HepG2 (cell line): ENCODE results near the gene KLK7. TPM values are rescaled to one million over a fixed set of nuclear protein-coding genes. Genes with fewer than 3 reads are reported as not detected.
A peak's percentile ranks its signal among the peaks of the same experiment; 100 is the strongest.

ENCODE experiments used
- ATAC-seq: fragments of 200-7000 bp; cut with Tn5 transposase; 3 replicates; pipeline ENCODE4 v1.9.1; 2020; ENCODE audit warnings: mild to moderate bottlenecking, moderate library complexity
- BruUV-seq: library from RNA; stranded (reverse); fragments of 400-500 nt; replicated peaks from 2 replicates; lab custom pipeline; 2021; lab: Mats Ljungman, UMichigan
- CTCF ChIA-PET: fragments of 300-600 bp; formaldehyde crosslinking; extraction: SDS; loops from one replicate; lab custom pipeline; 2021; ENCODE audit warnings: low total read pairs, inconsistent platforms, low intra/inter-chr PET ratio; lab: Yijun Ruan, JAX
- POLR2A ChIA-PET: fragments of 350-600 bp; sonication (Branson Sonifier 250); formaldehyde crosslinking; loops from one replicate; lab custom pipeline; 2020; ENCODE audit warnings: antibody characterized with exemption, inconsistent platforms; lab: Yijun Ruan, JAX
- DNase-seq: peaks from one replicate; pipeline ENCODE4 v3.0.0-alpha.2; 2015; ENCODE audit warnings: low spot score
- FAIRE-seq: peaks from 3 replicates; lab custom pipeline; 2011; peaks lifted over from hg19 to GRCh38; lab: Jason Lieb, UNC
- H2AFZ ChIP-seq: one replicate; pipeline ENCODE4 v1.6.1; 2011; ENCODE audit warnings: low read length, inconsistent platforms
- H3K27ac ChIP-seq: fragments of 300-600 bp; 3 replicates; pipeline ENCODE4 v1.8.0; 2011; ENCODE audit warnings: mixed run types, mild to moderate bottlenecking, mixed read lengths, low read length, inconsistent platforms; ENCODE audit not compliant: insufficient read depth; ENCODE audit errors: extremely low read length
- H3K27me3 ChIP-seq, 2 experiments: fragments of 200-600 bp in 1 of 2; 2 replicates in 1 of 2; 3 replicates in 1 of 2; pipeline versions ENCODE4 v1.6.0 to v1.8.0; 2011; ENCODE audit warnings: low read length in 2 of 2, mild to moderate bottlenecking in 2 of 2, moderate library complexity in 2 of 2, inconsistent platforms in 1 of 2; ENCODE audit not compliant: insufficient read depth in 2 of 2, control insufficient read depth in 1 of 2
- H3K36me3 ChIP-seq, 2 experiments: fragments of 200-600 bp in 1 of 2; replicated peaks in 1 of 2; 2 replicates in 1 of 2; 3 replicates in 1 of 2; pipeline versions ENCODE4 v1.5.1 to v1.8.0; 2011; ENCODE audit warnings: low read length in 2 of 2, inconsistent platforms in 1 of 2; ENCODE audit not compliant: insufficient read depth in 2 of 2, control insufficient read depth in 1 of 2
- H3K4me1 ChIP-seq: 2 replicates; pipeline ENCODE4 v1.5.1; 2012; ENCODE audit warnings: low read length, inconsistent platforms; ENCODE audit not compliant: insufficient read depth
- H3K4me2 ChIP-seq: 2 replicates; pipeline ENCODE4 v1.6.0; 2011; ENCODE audit warnings: low read depth, low read length, inconsistent platforms
- H3K4me3 ChIP-seq, 3 experiments: fragments of 200-600 bp in 1 of 3; sonication (generic), shearing (Covaris generic) in 1 of 3; replicated peaks in 1 of 3; 2 replicates each; pipeline ENCODE4 v1.5.1; 2011 to 2016; ENCODE audit warnings: low read length in 3 of 3, inconsistent platforms in 2 of 3, low read depth in 2 of 3, mild to moderate bottlenecking in 2 of 3, control low read depth in 1 of 3, mixed read lengths in 1 of 3; ENCODE audit not compliant: insufficient read depth in 1 of 3
- H3K79me2 ChIP-seq: one replicate; pipeline ENCODE4 v1.6.1; 2011; ENCODE audit warnings: low read length, inconsistent platforms; ENCODE audit not compliant: insufficient read depth
- H3K9ac ChIP-seq: 2 replicates; pipeline ENCODE4 v1.6.0; 2011; ENCODE audit warnings: mild to moderate bottlenecking, low read depth, low read length, inconsistent platforms; ENCODE audit not compliant: insufficient read depth
- H3K9me3 ChIP-seq: 2 replicates; pipeline ENCODE4 v1.5.1; 2012; ENCODE audit warnings: mild to moderate bottlenecking, low read length
- H4K20me1 ChIP-seq: 2 replicates; pipeline ENCODE4 v1.6.0; 2011; ENCODE audit warnings: inconsistent platforms, mild to moderate bottlenecking, low read length, moderate library complexity; ENCODE audit not compliant: insufficient read depth
- PHF21A ChIP-seq: sonication (generic); formaldehyde crosslinking; IDR thresholded peaks from 2 replicates; pipeline ENCODE4 v1.5.0; 2020; ENCODE audit warnings: mild to moderate bottlenecking, missing genetic modification reagents
- ZBTB25 ChIP-seq: IDR thresholded peaks from 2 replicates; pipeline ENCODE4 v1.6.1; 2018; ENCODE audit warnings: missing genetic modification reagents
- ZNF619 ChIP-seq: sonication (generic); formaldehyde crosslinking; IDR thresholded peaks from 2 replicates; pipeline ENCODE4 v1.4.0; 2020; ENCODE audit warnings: mild to moderate bottlenecking, missing genetic modification reagents
- ZNF629 ChIP-seq: sonication (generic); formaldehyde crosslinking; conservative IDR thresholded peaks from 2 replicates; pipeline ENCODE4 v1.5.0; 2020; ENCODE audit warnings: missing genetic modification reagents
- WGBS: methylation state at CpG from one replicate; pipeline ENCODE4 v1.1.6; 2017; ENCODE audit warnings: low lambda C conversion rate; 5-methylcytosine and 5-hydroxymethylcytosine counted together
- in situ Hi-C: cut with HindIII; loops from 2 replicates; pipeline ENCODE4 v1.10.0; 2017; ENCODE audit warnings: low pct_unique_long_range_greater_than_20kb; ENCODE audit not compliant: extremely low pct_ligation_motif_present
- intact Hi-C: fragments of 100-400 bp; cut with micrococcal nuclease; formaldehyde crosslinking; loops from one replicate; pipeline ENCODE4 v1.10.0; 2022; ENCODE audit not compliant: unreplicated experiment
- polyA plus RNA-seq, 8 experiments: library from polyadenylated mRNA; depleted of rRNA in 3 of 8; stranded (reverse) in 7 of 8; unstranded in 1 of 8; fragments of >200 nt; fragmentation: Illumina TruSeq in 4 of 8; extraction: Trizol in 4 of 8; gene quantifications; 2 replicates each; pipeline versions ENCODE4 v1.2.1 to v1.2.3, GENCODE V29; 2011 to 2016; ENCODE audit warnings: low read depth in 4 of 8, missing spikeins in 1 of 8, mixed read lengths in 1 of 8; ENCODE audit not compliant: insufficient read depth in 1 of 8
- total RNA-seq, 5 experiments: library from RNA; depleted of rRNA; stranded (reverse); fragments of >200 nt; fragmentation: Illumina TruSeq; extraction: Trizol; gene quantifications; 2 replicates each; pipeline ENCODE4 v1.2.3, GENCODE V29; 2016; ENCODE audit warnings: low read depth in 1 of 5

KLK7 gene
- total and polyA plus RNA-seq, 2 of the 13 experiments (the other 11 are each of a cell fraction or from before 2014, with no cell fraction given): not detected

- no peaks in the 10 kb centered on the region for H3K36me3 ChIP-seq
- no peak for DNase-seq
- no peak for FAIRE-seq
- no peaks in the 10 kb centered on the region for H4K20me1 ChIP-seq
- H3K9me3 ChIP-seq: no peaks in the 10 kb centered on the region
- peaks cover 3 to 11% of the 10 kb centered on the region in 2 experiments; a peak in 4 of 5 replicates for H3K27me3 ChIP-seq
- intact Hi-C loops (no loop called here), in situ Hi-C loops (no loop called here)
- POLR2A ChIA-PET: no interaction called here
- H2AFZ ChIP-seq: no peak overlapping the region
- no peak for ATAC-seq
- WGBS: 64% methylated on average over 6 of the region's 10 CpGs
- BruUV-seq: no TSS peak
- H3K9ac ChIP-seq: no peak overlapping the region
- no peak overlapping the region for H3K4me3 ChIP-seq
- no peaks in the 10 kb centered on the region for H3K79me2 ChIP-seq
- H3K4me2 ChIP-seq: no peak overlapping the region
- no peak for TF ChIP-seq ZNF619
- TF ChIP-seq ZBTB25 (CRISPR knock-in tag): no peak
- no peak overlapping the region for H3K27ac ChIP-seq
- CTCF ChIA-PET: no interaction called here
- H3K4me1 ChIP-seq: no peaks in the 10 kb centered on the region
These were observed 16.7 kb upstream of the KLK7 start for GRCh38 chr19:51000426-51000825.

GRCh38 chr19:50998686-50999085 lies 15.0 kb upstream of the KLK7 start:
- no peaks in the 10 kb centered on the region for H4K20me1 ChIP-seq
- H3K9me3 ChIP-seq: no peaks in the 10 kb centered on the region
- no peak overlapping the region for H3K9ac ChIP-seq
- 2% methylated on average over 4 of the region's 4 CpGs for WGBS
- H3K4me1 ChIP-seq: no peaks in the 10 kb centered on the region
- no peak overlapping the region for H3K4me2 ChIP-seq
- H2AFZ ChIP-seq: no peak overlapping the region
- in situ Hi-C loops: no loop called here
- TF ChIP-seq ZNF629 (peak; percentile 54; the same call in 1 of the 2 replicates), PHF21A (CRISPR knock-in tag) (no peak)
- TF ChIP-seq, all 625 proteins: peak for 1
- Histone ChIP-seq H3K36me3 (no peaks in the 10 kb centered on the region), H3K79me2 (no peaks in the 10 kb centered on the region), H3K27ac (no peak overlapping the region), H3K27me3 (peaks cover 3 to 11% of the 10 kb centered on the region in 2 experiments; a peak in 4 of 5 replicates), H3K4me3 (no peak overlapping the region)
- ATAC-seq (no peak), DNase-seq (no peak), FAIRE-seq (no peak)
- CTCF ChIA-PET: no interaction called here
- POLR2A ChIA-PET: no interaction called here
- intact Hi-C loops: no loop called here
- no TSS peak for BruUV-seq
